HG03139 (cell line): Measurements from ENCODE around the gene SLC30A1.
A peak's percentile ranks its signal among the peaks of the same experiment; 100 is the strongest.
"Not testable (repeated sequence)": the region's sequence is repeated elsewhere in the genome, so short reads cannot be mapped to it uniquely, and the experiment has no call there.

Experiments
- ATAC-seq: cut with Tn5 transposase; IDR thresholded peaks from one replicate; pipeline ENCODE4 v1.9.1; 2021; ENCODE audit not compliant: unreplicated experiment

Gene SLC30A1

GRCh38 chr1:211578640-211579439 lies at the start of gene SLC30A1:
Gene SLC30A1, minus strand, starts transcription at chr1:211579161. Its CDS starts 549 bp downstream, at chr1:211578612.
- ATAC-seq = peak; percentile 81

- ATAC-seq = no peak
These were observed 49.5 kb upstream of the SLC30A1 start for GRCh38 chr1:211628417-211628816.

- no peak for ATAC-seq
These were observed 48.3 kb upstream of the SLC30A1 start for GRCh38 chr1:211627259-211627658.

DNA sequence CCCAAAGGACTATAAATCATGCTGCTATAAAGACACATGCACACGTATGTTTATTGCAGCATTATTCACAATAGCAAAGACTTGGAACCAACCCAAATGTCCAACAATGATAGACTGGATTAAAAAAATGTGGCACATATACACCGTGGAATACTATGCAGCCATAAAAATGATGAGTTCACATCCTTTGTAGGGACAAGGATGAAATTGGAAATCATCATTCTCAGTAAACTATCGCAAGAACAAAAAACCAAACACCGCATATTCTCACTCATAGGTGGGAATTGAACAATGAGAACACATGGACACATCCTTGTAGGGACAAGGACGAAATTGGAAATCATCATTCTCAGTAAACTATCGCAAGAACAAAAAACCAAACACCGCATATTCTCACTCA lies 46.9 kb upstream of the SLC30A1 start:
- not testable (repeated sequence) for ATAC-seq

DNA sequence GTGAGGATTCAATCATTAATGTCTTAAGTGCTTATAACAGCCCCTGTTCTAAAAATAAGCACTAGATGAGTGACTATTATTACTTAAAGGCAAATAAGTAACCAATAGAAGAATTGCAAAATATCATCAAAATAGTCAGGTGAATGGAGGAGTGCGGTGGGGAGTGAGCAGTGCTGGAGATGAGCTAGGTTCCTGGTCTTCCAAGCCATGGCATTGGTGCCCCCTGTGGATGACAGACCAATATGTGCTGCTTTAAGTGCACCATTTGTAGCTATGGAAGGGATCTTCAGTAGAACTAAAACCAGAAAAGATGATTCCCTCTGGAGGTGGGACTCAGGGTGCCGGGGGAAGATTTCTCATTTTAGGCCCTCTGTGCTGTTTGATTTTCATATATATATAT lies 46.1 kb upstream of the SLC30A1 start:
- ATAC-seq = no peak

- ATAC-seq = no peak
These were observed 44.6 kb upstream of the SLC30A1 start for GRCh38 chr1:211623515-211623914.

DNA sequence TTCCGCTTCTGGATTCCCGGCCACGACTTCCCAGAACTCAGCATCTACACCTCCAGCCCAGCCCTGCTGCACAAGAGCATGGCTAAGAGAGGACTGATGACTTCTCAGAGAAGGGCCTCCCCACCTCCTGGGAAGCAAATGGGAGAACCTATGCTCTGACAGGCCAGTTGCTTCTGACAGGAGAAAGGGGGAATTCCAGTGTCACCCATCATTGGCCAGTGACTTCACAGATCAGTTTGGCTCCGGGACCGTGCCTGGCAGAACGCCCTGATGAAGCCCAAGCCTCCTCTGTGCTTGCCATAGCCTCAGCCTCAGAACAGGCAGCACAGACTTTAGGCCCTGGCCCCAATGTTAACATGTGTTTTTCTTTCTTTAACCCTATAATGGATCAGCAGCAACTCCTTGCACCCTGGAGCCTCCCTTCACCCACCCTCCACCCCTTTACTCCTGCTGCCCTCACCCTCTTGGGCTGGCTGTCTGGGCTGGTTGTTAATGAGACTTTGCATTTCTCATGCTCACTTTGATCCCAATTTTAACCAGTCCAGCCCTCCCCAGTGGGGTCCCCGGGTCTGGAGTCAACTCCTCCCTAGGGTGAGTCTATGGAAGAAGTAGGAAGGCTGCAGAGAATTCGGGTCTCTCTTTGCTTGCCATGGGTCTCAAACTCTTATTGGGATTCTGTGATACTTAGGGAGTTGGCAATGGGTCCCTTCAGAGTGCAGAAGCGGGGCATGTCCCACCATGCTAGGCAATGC lies 42.7 kb upstream of the SLC30A1 start:
- no peak for ATAC-seq

DNA sequence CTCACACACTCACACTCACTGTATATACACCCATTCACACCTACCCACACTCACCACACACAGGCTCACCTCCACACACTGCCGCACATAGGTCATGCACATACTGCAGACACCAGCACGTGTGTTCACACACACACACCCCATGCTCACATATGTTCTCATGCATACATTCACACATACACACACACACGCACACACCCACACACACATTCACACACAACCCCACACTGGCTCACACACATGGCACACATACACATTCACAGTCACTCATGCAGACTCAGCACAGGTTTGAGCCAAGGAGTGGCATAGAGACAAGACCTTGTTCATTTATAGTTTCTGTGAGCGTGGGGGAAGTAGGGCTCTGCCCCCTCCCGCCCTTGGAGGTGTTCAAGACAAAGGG lies 41.1 kb upstream of the SLC30A1 start:
- no peak for ATAC-seq

DNA sequence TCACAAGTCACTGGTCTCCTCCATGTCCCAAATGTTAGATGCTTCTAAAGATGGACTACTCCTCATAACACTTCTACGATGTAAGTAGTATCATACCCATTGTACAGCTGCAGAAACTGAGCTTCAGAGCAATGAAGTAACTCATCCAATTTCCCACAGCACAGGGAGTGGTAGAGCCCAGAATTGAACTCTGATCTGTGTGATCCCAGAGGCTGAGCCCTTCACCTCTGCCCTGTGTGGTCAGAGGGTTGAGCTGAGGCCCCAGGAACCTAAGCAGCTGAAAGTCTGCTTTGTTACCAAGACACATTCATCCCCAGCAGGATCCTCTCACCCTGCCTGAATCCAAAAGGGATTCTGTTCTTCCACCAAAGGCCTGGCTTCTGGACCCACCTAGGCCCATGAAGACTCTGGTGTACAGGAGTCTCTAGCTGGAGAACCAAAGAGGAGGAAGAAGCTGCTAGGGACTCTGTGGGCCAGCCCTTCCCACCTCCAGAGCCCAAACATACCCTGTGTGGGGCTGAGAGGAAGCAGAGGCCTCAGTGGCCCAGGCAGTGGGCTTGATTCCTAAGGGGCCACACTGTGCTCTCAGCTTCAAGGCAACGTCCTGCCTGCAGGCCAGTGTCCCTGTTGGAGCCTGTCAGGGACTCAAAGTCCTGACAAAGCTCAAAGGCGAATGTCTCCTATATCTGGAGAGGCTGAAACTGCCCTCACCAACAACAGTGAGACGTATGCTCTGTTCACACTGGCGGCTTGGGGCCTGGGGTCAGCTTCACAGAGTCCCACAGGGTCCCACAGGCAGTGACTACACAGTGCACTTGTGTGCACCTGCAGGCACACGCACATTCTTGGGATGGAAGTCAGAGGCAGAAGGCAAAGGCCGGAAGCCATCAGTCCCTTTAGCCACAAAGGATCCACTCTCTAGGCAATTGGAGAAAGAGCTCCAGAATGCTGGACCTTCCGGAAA lies 40.4 kb upstream of the SLC30A1 start:
- no peak for ATAC-seq

GRCh38 chr1:211616965-211617297 lies 38.0 kb upstream of the SLC30A1 start:
- ATAC-seq = no peak

- ATAC-seq = no peak
These were observed 37.4 kb upstream of the SLC30A1 start for GRCh38 chr1:211616231-211616964.

GRCh38 chr1:211614615-211615014 lies 35.7 kb upstream of the SLC30A1 start:
- no peak for ATAC-seq

DNA sequence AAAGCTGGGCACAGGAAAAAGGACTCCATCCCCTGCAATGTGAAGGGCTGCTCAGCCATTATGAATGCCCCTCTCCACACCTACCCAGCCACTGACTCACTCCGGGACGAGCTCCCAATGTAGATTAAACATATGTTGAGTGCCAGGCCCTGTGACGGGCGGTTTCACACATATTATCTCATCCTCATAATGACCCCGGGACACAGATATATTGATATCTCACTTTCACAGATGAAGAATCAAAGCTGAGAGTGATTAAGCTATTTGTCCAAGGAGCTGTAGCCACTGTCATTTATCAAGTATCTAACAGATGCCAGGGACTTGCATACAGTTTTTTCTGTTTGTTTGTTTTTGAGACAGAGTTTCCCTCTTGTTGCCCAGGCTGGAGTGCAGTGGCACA lies 35.0 kb upstream of the SLC30A1 start:
- ATAC-seq = no peak

DNA sequence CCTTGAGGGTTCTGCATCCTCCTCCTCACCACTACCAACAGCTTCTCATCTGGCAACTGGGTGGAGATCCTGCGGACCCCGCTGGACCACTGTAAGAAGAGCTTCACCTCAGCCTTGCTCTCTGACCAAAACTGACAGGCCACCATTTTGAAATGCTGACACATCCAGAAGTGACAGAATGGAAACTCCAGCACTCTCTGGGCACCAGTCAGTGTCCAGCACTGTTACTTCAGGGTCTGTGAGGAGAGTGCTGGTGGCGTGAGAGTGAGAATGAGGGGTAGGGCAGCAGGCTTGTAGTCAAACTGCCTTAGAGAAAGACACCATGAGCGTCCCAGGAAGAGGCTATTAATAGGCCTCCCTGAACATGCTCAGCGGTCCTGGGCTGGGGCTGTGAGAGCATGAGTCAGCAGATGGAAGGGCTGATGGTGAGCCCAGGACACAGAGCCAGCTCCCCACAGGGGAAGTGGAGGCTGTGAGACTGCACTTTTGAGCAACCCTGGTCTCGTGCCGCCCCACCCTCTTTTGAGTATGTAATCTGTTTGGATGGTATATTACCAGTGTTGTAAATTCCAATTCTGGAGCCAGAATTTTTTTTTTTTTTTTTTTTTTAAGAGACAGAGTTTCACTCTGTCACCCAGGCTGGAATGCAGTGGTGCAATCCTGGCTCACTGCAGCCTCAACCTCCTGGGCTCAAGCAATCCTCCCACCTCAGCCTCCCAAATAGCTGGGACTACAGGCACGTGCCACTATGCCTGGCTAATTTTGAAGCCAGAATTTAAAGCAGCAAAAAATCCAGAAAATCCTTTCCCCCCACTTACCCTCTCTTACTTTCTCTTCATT lies 34.4 kb upstream of the SLC30A1 start:
- ATAC-seq = no peak

- ATAC-seq = no peak
These were observed 33.8 kb upstream of the SLC30A1 start for GRCh38 chr1:211612786-211613107.

DNA sequence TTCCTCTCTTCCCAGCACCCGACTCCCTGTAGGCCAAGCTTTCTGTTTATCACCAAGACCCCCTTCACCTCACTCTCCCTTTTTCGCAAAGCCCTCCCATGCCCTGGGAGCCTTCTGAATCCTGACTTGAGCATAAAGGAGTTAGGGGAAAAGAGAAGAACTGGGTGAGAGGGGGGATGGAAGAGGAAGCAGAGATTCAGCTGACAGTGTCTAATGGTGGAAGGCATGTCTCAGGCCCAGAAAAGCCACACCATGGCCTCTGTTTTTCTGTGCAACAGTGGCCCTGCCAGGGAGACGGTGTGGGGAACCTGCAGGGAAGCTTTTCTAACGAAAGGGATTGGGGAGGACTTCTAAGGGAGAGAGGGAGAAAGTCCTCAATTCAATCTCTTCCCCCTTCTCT lies 32.9 kb upstream of the SLC30A1 start:
- no peak for ATAC-seq

GRCh38 chr1:211610779-211611556 lies 32.0 kb upstream of the SLC30A1 start:
- ATAC-seq = no peak

- no peak for ATAC-seq
These were observed 30.4 kb upstream of the SLC30A1 start for GRCh38 chr1:211609120-211610024.
